ENCODE results near the gene DAAM2. TPM values are rescaled to one million over a fixed set of nuclear protein-coding genes. Genes with fewer than 3 reads are reported as not detected.

The DAAM2 gene
- total and polyA plus RNA-seq, 2 donors (not counting 3 experiments of a cell fraction or from before 2014, with no cell fraction given), result 0.42 to 0.44 TPM

GRCh38 chr6:39752835-39753724 is 39.1 kb upstream of the DAAM2 start:
- Histone ChIP-seq H3K4me2 (ENCODE audit: insufficient read depth, low read length) (no peak overlapping the region), H3K4me1 (ENCODE audit: control insufficient read depth, extremely low read depth, insufficient read depth, low read length) (no peaks in the 10 kb centered on the region), H3K27me3 (ENCODE audit: control insufficient read depth in 2 of 2, insufficient read depth in 2 of 2, low read length in 2 of 2) (no peaks in the 10 kb centered on the region), H3K4me3 (replicated peaks in 1 of 3; ENCODE audit: insufficient read depth in 1 of 3, low read depth in 1 of 3, low read length in 3 of 3) (no peak overlapping the region), H3K27ac (ENCODE audit: insufficient read depth, low read depth, low read length) (no peak overlapping the region), H3K9me1 (replicated peaks; ENCODE audit: control insufficient read depth, extremely low read depth, insufficient read depth, low read length) (no peaks in the 10 kb centered on the region), H3K9me3 (replicated peaks; ENCODE audit: control insufficient read depth, insufficient read depth, low read length) (no peaks in the 10 kb centered on the region), H4K20me1 (replicated peaks; ENCODE audit: control insufficient read depth, extremely low read depth, insufficient read depth, low read length) (no peaks in the 10 kb centered on the region), H2AFZ (ENCODE audit: low read depth, low read length) (no peak overlapping the region), H3K79me2 (ENCODE audit: control insufficient read depth, insufficient read depth, low read length) (no peaks in the 10 kb centered on the region), H3K36me3 (ENCODE audit: control insufficient read depth in 2 of 2, extremely low read depth in 1 of 2, insufficient read depth in 2 of 2, low read length in 2 of 2) (no peaks in the 10 kb centered on the region), H3K9ac (replicated peaks; ENCODE audit: extremely low read depth, insufficient read depth, low read length) (no peak overlapping the region)
- dilution Hi-C loops (cut with MboI; ENCODE audit: extremely low pct_ligation_motif_present, low sequenced_read_pairs) (no loop called here), intact Hi-C loops (cut with micrococcal nuclease) (no loop called here)
- CTCF ChIA-PET, result no interaction called here
- TF ChIP-seq EZH2 (IDR thresholded peaks at IDR 0.05; ENCODE audit: borderline replicate concordance, low read depth, low read length, severe bottlenecking) (no peak), MYC (IDR thresholded peaks at IDR 0.05; ENCODE audit: low read depth, low read length) (no peak), GATA2 (IDR thresholded peaks at IDR 0.05; ENCODE audit: insufficient read depth, insufficient read length, low read depth, low read length) (no peak), MAX (IDR thresholded peaks at IDR 0.05; ENCODE audit: insufficient read depth, insufficient read length) (no peak), FOS (IDR thresholded peaks at IDR 0.05; ENCODE audit: borderline replicate concordance, insufficient read depth, low read length) (no peak), POLR2A (IDR thresholded peaks at IDR 0.05; ENCODE audit: low read depth, low read length) (no peak), POLR2AphosphoS5 (IDR thresholded peaks at IDR 0.05; ENCODE audit: insufficient read depth, low read depth, low read length) (no peak), JUN (IDR thresholded peaks at IDR 0.05; ENCODE audit: borderline replicate concordance, insufficient read depth, insufficient read length, low read depth) (no peak)
- no TSS peak for BruUV-seq (replicated peaks)
- DNase-seq (ENCODE audit: low read depth, low spot score) (no peak), FAIRE-seq (no peak)
- POLR2A ChIA-PET, result no interaction called here
